B cell (primary cell): ENCODE data around the gene CLIP2. TPM values are rescaled to one million over a fixed set of nuclear protein-coding genes. Genes with fewer than 3 reads are reported as not detected.

Experiments used
- ATAC-seq: fragments of 200-7000 bp; cut with Tn5 transposase; one replicate; pipeline ENCODE4 v1.10.0; 2021; ENCODE audit warnings: low read depth, mild to moderate bottlenecking, moderate number of reproducible peaks, moderate library complexity
- CTCF ChIA-PET: fragments of 350-600 bp; sonication (Branson Sonifier 250); formaldehyde crosslinking; loops from one replicate; lab custom pipeline; 2021; ENCODE audit warnings: antibody characterized with exemption, inconsistent platforms; lab: Charles Lee
- POLR2A ChIA-PET: fragments of 350-600 bp; sonication (Branson Sonifier 250); formaldehyde crosslinking; loops from one replicate; lab custom pipeline; 2021; ENCODE audit warnings: antibody characterized with exemption; lab: Charles Lee
- DNase-seq: peaks from one replicate; pipeline ENCODE4 v3.0.0; 2013
- H2AFZ ChIP-seq: 2 replicates; pipeline ENCODE4 v1.6.1; 2012; ENCODE audit warnings: mild to moderate bottlenecking, low read depth, low read length; ENCODE audit not compliant: insufficient read depth, poor library complexity, severe bottlenecking
- H3K27ac ChIP-seq, 2 donors: 1 replicate in 1 of 2; 2 replicates in 1 of 2; pipeline ENCODE4 v1.5.1; 2012 to 2013; ENCODE audit warnings: low read length in 2 of 2, mild to moderate bottlenecking in 2 of 2, moderate library complexity in 1 of 2
- H3K27me3 ChIP-seq, 4 experiments: fragments of 200-600 bp in 1 of 4; sonication (generic) in 1 of 4; replicated peaks in 1 of 4; 1 replicate in 2 of 4; 2 replicates in 2 of 4; pipeline versions ENCODE4 v1.6.1 to v1.7.0; 2013 to 2016; ENCODE audit warnings: low read length in 3 of 4, mild to moderate bottlenecking in 2 of 4, mixed read lengths in 1 of 4, moderate library complexity in 1 of 4; ENCODE audit not compliant: insufficient read depth in 4 of 4, control insufficient read depth in 3 of 4; ENCODE audit errors: control extremely low read depth in 1 of 4
- H3K36me3 ChIP-seq, 2 experiments: replicated peaks in 1 of 2; 1 replicate in 1 of 2; 2 replicates in 1 of 2; pipeline versions ENCODE4 v1.6.1 to v1.7.1; 2013; ENCODE audit warnings: low read length in 1 of 2; ENCODE audit not compliant: insufficient read depth in 2 of 2, control insufficient read depth in 1 of 2; ENCODE audit errors: control extremely low read depth in 1 of 2, extremely low read depth in 1 of 2
- H3K4me1 ChIP-seq, 2 donors: fragments of 200-600 bp in 1 of 2; sonication (generic) in 1 of 2; 1 replicate in 1 of 2; 2 replicates in 1 of 2; pipeline versions ENCODE4 v1.5.1 to v1.6.1; 2013 to 2017; ENCODE audit warnings: low read length in 2 of 2; ENCODE audit not compliant: control insufficient read depth in 2 of 2, insufficient read depth in 2 of 2
- H3K4me2 ChIP-seq: replicated peaks from 2 replicates; pipeline ENCODE3; 2012; ENCODE audit warnings: mild to moderate bottlenecking, low read depth, low read length; ENCODE audit not compliant: poor library complexity, severe bottlenecking
- H3K4me3 ChIP-seq, 5 experiments: fragments of 200-600 bp in 1 of 5; sonication (generic) in 1 of 5; 1 replicate in 3 of 5; 2 replicates in 2 of 5; pipeline versions ENCODE4 v1.5.1 to v1.7.0; 2011 to 2016; ENCODE audit warnings: low read length in 4 of 5, mild to moderate bottlenecking in 4 of 5, low read depth in 2 of 5, control low read depth in 1 of 5, moderate library complexity in 1 of 5; ENCODE audit not compliant: insufficient read depth in 1 of 5; ENCODE audit errors: control extremely low read depth in 1 of 5, extremely low read depth in 1 of 5
- H3K79me2 ChIP-seq: fragments of 200-600 bp; sonication (generic); one replicate; pipeline ENCODE4 v1.6.0; 2016; ENCODE audit warnings: low read length; ENCODE audit not compliant: control insufficient read depth, insufficient read depth
- H3K9ac ChIP-seq: fragments of 200-600 bp; sonication (generic); 2 replicates; pipeline ENCODE4 v1.6.1; 2017; ENCODE audit warnings: mild to moderate bottlenecking, low read length, moderate library complexity
- H3K9me3 ChIP-seq, 3 donors: one replicate each; pipeline versions ENCODE4 v1.6.1 to v1.7.1; 2013; ENCODE audit warnings: low read length in 2 of 3; ENCODE audit not compliant: control insufficient read depth in 2 of 3, insufficient read depth in 1 of 3; ENCODE audit errors: control extremely low read depth in 1 of 3
- H4K20me1 ChIP-seq: 2 replicates; pipeline ENCODE4 v1.6.0; 2012; ENCODE audit warnings: mild to moderate bottlenecking, low read length; ENCODE audit not compliant: insufficient read depth, control insufficient read depth, poor library complexity, severe bottlenecking
- H3K27ac Mint-ChIP-seq: one replicate; pipeline ENCODE4 v1.8.0; 2021; ENCODE audit warnings: mixed read lengths
- H3K27me3 Mint-ChIP-seq: one replicate; pipeline ENCODE4 v1.8.0; 2021; ENCODE audit warnings: mixed read lengths
- H3K4me1 Mint-ChIP-seq: one replicate; pipeline ENCODE4 v1.8.0; 2021; ENCODE audit warnings: mixed read lengths
- H3K4me3 Mint-ChIP-seq: one replicate; pipeline ENCODE4 v1.8.0; 2021; ENCODE audit warnings: mixed read lengths
- H3K9me3 Mint-ChIP-seq: one replicate; pipeline ENCODE4 v1.8.0; 2022; ENCODE audit warnings: mixed read lengths; ENCODE audit not compliant: insufficient read depth
- EZH2 ChIP-seq: IDR thresholded peaks from 2 replicates; pipeline ENCODE4 v1.6.1; 2012; ENCODE audit warnings: borderline replicate concordance, low read depth, mild to moderate bottlenecking, moderate library complexity, low read length; ENCODE audit not compliant: insufficient read depth, poor library complexity, severe bottlenecking
- WGBS: methylation state at CpG from one replicate; pipeline ENCODE4 v1.1.5; 2013; ENCODE audit warnings: missing lambda C conversion rate; ENCODE audit not compliant: insufficient coverage; 5-methylcytosine and 5-hydroxymethylcytosine counted together
- intact Hi-C: fragments of 100-400 bp; cut with micrococcal nuclease; formaldehyde crosslinking; loops from one replicate; pipeline ENCODE4 v1.10.0; 2022
- polyA plus RNA-seq: library from polyadenylated mRNA; depleted of rRNA; stranded (reverse); fragments of >200 nt; gene quantifications from 2 replicates; pipeline ENCODE4 v1.2.3, GENCODE V29; 2012
- total RNA-seq, 2 donors: library from RNA; stranded (reverse); fragments of 120-200 nt in 1 of 2; gene quantifications; 1 replicate in 1 of 2; 2 replicates in 1 of 2; pipeline versions ENCODE4 v1.2.3 to v1.2.4, GENCODE V29; 2013 to 2022
- TF ChIP-seq, protein P1 (sequence below): fragments of 200-600 bp; IDR thresholded peaks from one replicate; pipeline ENCODE4 v1.8.0; 2022; ENCODE audit warnings: antibody characterized with exemption, mild to moderate bottlenecking

Gene CLIP2
- total and polyA plus RNA-seq, 2 donors (not counting 1 experiment from before 2014, with no cell fraction given), result 5.7 to 47.9 TPM

DNA sequence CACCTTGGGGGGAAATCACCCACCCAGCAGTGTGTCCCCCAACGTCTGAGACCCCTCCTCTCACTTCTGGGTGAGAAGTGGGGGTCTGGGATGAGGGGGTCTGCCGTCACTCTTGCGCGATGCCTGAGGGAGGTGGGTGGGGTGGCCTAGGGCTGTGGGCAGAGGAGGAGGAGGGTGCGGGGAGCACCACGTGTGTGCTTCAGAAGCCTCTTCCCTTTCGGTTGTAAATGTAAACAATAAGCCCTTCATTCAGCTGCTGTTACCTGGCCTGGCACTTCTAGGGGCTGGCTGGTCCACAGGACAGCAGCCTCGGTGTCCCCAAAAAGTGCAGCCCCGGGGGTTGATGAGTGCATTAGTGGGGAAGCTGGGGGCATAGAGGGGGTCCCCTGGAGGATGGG is 1.3 kb downstream of the CLIP2 start:
- peak overlapping the region; percentile 87 for H3K4me3 Mint-ChIP-seq
- CTCF ChIA-PET, result interaction anchor here (0.9 to 7.0 kb wide), 3 partner anchors 22 to 110 kb away, joined by 3 to 56 read pairs (median 48); no protein-coding TSS in a partner anchor
- POLR2A ChIA-PET, result interaction anchor here (0.6 to 2.2 kb wide), 6 partner anchors 21 to 85 kb away, joined by 3 to 11 read pairs (median 4); partner anchors contain the start of gene RFC2
- intact Hi-C loops, result no loop called here
- peak overlapping the region; percentile 77 for H3K9ac ChIP-seq
- WGBS, result 20% methylated on average over 3 of the region's 9 CpGs
- H3K9me3 Mint-ChIP-seq, result no peaks in the 10 kb centered on the region
- H3K36me3 ChIP-seq, result no peaks in the 10 kb centered on the region
- H3K9me3 ChIP-seq, result no peaks in the 10 kb centered on the region
- ATAC-seq, result no peak
- H3K4me3 ChIP-seq, result peak overlapping the region in 4 of 5 experiments; percentile 50 to 73 (median 64)
- H3K27me3 ChIP-seq, result no peaks in the 10 kb centered on the region
- TF ChIP-seq EZH2, result no peak
- TF ChIP-seq, protein P1, sequence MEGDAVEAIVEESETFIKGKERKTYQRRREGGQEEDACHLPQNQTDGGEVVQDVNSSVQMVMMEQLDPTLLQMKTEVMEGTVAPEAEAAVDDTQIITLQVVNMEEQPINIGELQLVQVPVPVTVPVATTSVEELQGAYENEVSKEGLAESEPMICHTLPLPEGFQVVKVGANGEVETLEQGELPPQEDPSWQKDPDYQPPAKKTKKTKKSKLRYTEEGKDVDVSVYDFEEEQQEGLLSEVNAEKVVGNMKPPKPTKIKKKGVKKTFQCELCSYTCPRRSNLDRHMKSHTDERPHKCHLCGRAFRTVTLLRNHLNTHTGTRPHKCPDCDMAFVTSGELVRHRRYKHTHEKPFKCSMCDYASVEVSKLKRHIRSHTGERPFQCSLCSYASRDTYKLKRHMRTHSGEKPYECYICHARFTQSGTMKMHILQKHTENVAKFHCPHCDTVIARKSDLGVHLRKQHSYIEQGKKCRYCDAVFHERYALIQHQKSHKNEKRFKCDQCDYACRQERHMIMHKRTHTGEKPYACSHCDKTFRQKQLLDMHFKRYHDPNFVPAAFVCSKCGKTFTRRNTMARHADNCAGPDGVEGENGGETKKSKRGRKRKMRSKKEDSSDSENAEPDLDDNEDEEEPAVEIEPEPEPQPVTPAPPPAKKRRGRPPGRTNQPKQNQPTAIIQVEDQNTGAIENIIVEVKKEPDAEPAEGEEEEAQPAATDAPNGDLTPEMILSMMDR, result no peak
- H3K4me1 ChIP-seq, result peaks cover 22 to 37% of the 10 kb centered on the region in 2 donors
- no peaks in the 10 kb centered on the region for H3K27me3 Mint-ChIP-seq
- peak overlapping the region; percentile 87 for H3K27ac Mint-ChIP-seq
- peaks cover 56% of the 10 kb centered on the region for H3K4me1 Mint-ChIP-seq
- peak overlapping the region; percentile 99 for H3K4me2 ChIP-seq
- H3K79me2 ChIP-seq, result peaks cover 59% of the 10 kb centered on the region
- peak overlapping the region in 1 of 2 donors; percentile 49 for H3K27ac ChIP-seq
- DNase-seq, result no peak
- H2AFZ ChIP-seq, result peak overlapping the region; percentile 76
- peaks cover 6% of the 10 kb centered on the region for H4K20me1 ChIP-seq

DNA sequence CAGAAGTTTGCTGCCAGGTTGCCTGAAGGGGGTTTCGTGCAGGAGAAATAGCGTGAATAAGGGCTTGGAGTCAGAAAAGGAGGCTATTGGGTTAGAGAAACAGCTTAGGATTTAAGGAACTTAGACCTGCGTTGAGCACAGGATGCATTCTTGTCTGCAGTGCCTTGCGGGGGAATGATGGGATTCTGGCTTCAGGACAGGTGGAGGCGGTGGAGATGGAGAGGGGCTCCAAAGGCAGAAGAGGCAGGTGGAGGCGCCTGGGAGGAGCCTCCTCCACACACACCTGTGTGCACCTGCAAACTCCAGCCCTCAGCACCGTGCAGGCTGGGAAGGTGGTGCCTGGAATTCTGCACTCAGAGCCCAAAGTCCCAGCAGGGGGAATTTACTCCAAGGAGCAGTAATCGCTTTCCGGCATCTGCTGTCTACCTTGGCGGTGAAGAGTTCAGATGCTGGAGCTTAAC is 1.8 kb downstream of the CLIP2 start:
- H4K20me1 ChIP-seq, result peaks cover 6% of the 10 kb centered on the region
- no peak for TF ChIP-seq EZH2
- TF ChIP-seq, protein P1, result no peak
- H3K4me3 Mint-ChIP-seq, result peak overlapping the region; percentile 87
- peak overlapping the region; percentile 77 for H3K9ac ChIP-seq
- ChIA-PET POLR2A (interaction anchor here (0.6 to 2.2 kb wide), 7 partner anchors 21 to 85 kb away, joined by 3 to 11 read pairs (median 4); partner anchors contain the start of gene RFC2), CTCF (interaction anchor here (0.9 to 7.0 kb wide), 3 partner anchors 22 to 110 kb away, joined by 3 to 56 read pairs (median 48); no protein-coding TSS in a partner anchor)
- 62% methylated on average over 8 of the region's 10 CpGs for WGBS
- H3K4me1 Mint-ChIP-seq, result peaks cover 56% of the 10 kb centered on the region
- peaks cover 63% of the 10 kb centered on the region for H3K79me2 ChIP-seq
- peak overlapping the region; percentile 87 for H3K27ac Mint-ChIP-seq
- peaks cover 22 to 37% of the 10 kb centered on the region in 2 donors for H3K4me1 ChIP-seq
- ATAC-seq (no peak), DNase-seq (peak; percentile 36)
- H3K4me3 ChIP-seq, result peak overlapping the region in 1 of 5 experiments; percentile 73
- H3K9me3 ChIP-seq, result no peaks in the 10 kb centered on the region
- no peaks in the 10 kb centered on the region for H3K36me3 ChIP-seq
- no peaks in the 10 kb centered on the region for H3K27me3 ChIP-seq
- peak overlapping the region; percentile 76 for H2AFZ ChIP-seq
- no peak overlapping the region for H3K27ac ChIP-seq
- intact Hi-C loops, result no loop called here
- H3K9me3 Mint-ChIP-seq, result no peaks in the 10 kb centered on the region
- peak overlapping the region; percentile 99 for H3K4me2 ChIP-seq
- no peaks in the 10 kb centered on the region for H3K27me3 Mint-ChIP-seq
